HG03095 (cell line): Measurements from ENCODE around the gene KLF3.
A peak's percentile ranks its signal among the peaks of the same experiment; 100 is the strongest.

ENCODE experiments used
- ATAC-seq: cut with Tn5 transposase; IDR thresholded peaks from one replicate; pipeline ENCODE4 v1.9.1; 2021; ENCODE audit warnings: moderate library complexity; ENCODE audit not compliant: unreplicated experiment

KLF3 gene

GRCh38 chr4:38673130-38673978 lies 9.4 kb downstream of the KLF3 start:
- no peak for ATAC-seq

GRCh38 chr4:38674258-38675144 lies 10.5 kb downstream of the KLF3 start:
- no peak for ATAC-seq

- peak; percentile 31 for ATAC-seq
These were observed 11.4 kb downstream of the KLF3 start for GRCh38 chr4:38675146-38676121.

- no peak for ATAC-seq
These were observed 13.0 kb downstream of the KLF3 start for GRCh38 chr4:38676986-38677385.

GRCh38 chr4:38677441-38677840 lies 13.4 kb downstream of the KLF3 start:
- ATAC-seq: no peak

GRCh38 chr4:38678078-38678477 lies 14.1 kb downstream of the KLF3 start:
- no peak for ATAC-seq

- no peak for ATAC-seq
These were observed 15.9 kb downstream of the KLF3 start for GRCh38 chr4:38679921-38680320.

GRCh38 chr4:38681281-38681991 lies 17.4 kb downstream of the KLF3 start:
- no peak for ATAC-seq

GRCh38 chr4:38682336-38682735 lies 18.3 kb downstream of the KLF3 start:
- no peak for ATAC-seq

GRCh38 chr4:38683276-38683675 lies 19.3 kb downstream of the KLF3 start:
- ATAC-seq: no peak

GRCh38 chr4:38684271-38684670 lies 20.3 kb downstream of the KLF3 start:
- no peak for ATAC-seq

GRCh38 chr4:38684951-38685844 lies 21.2 kb downstream of the KLF3 start:
- no peak for ATAC-seq

- no peak for ATAC-seq
These were observed 22.7 kb downstream of the KLF3 start for GRCh38 chr4:38686682-38687081.

- no peak for ATAC-seq
These were observed 23.6 kb downstream of the KLF3 start for GRCh38 chr4:38687571-38688011.

- ATAC-seq: no peak
These were observed 24.8 kb downstream of the KLF3 start for GRCh38 chr4:38688676-38689355.

- no peak for ATAC-seq
These were observed 27.4 kb downstream of the KLF3 start for GRCh38 chr4:38691251-38692008.

- no peak for ATAC-seq
These were observed 28.4 kb downstream of the KLF3 start for GRCh38 chr4:38692421-38692820.

- no peak for ATAC-seq
These were observed 29.6 kb downstream of the KLF3 start for GRCh38 chr4:38693569-38693968.
